ENCODE measurements around the gene PPP2R5C. TPM values are rescaled to one million over a fixed set of nuclear protein-coding genes. Genes with fewer than 3 reads are reported as not detected.

PPP2R5C gene
- total and polyA plus RNA-seq, 2 of the 8 experiments (the other 6 are each of a cell fraction or from before 2014, with no cell fraction given), result 49.6 to 95.9 TPM

GRCh38 chr14:101755591-101756324, 5.8 kb upstream of the PPP2R5C start:
- Histone ChIP-seq H3K9ac (replicated peaks in 1 of 4; ENCODE audit: extremely low read depth in 1 of 4, low read depth in 3 of 4, low read length in 3 of 4) (no peak overlapping the region), H4K91ac (replicated peaks; ENCODE audit: insufficient read length, low read length) (no peak overlapping the region), H3K14ac (ENCODE audit: insufficient read length) (no peak overlapping the region), H2AFZ (ENCODE audit: low read length) (no peak overlapping the region), H3K27ac (ENCODE audit: low read depth, low read length) (no peak overlapping the region), H3K79me2 (ENCODE audit: control insufficient read depth in 1 of 2, insufficient read depth in 2 of 2, low read length in 2 of 2) (no peaks in the 10 kb centered on the region), H3K18ac (ENCODE audit: extremely low read depth, low read length) (no peak overlapping the region), H3K4me1 (replicated peaks in 1 of 4; ENCODE audit: control insufficient read depth in 3 of 4, insufficient read depth in 4 of 4, low read length in 3 of 4) (peaks cover 0 to 3% (median 2%) of the 10 kb centered on the region in 4 experiments; a peak in 4 of 7 replicates), H3K79me1 (ENCODE audit: low read depth, low read length) (no peaks in the 10 kb centered on the region), H3K4me3 (ENCODE audit: extremely low read depth in 1 of 4, insufficient read depth in 2 of 4, low read depth in 3 of 4, low read length in 4 of 4) (no peak overlapping the region), H3K4me2 (ENCODE audit: insufficient read depth in 1 of 2, low read depth in 2 of 2, low read length in 2 of 2) (no peak overlapping the region), H2BK120ac (replicated peaks; ENCODE audit: low read depth, low read length) (no peak overlapping the region), H4K5ac (ENCODE audit: insufficient read length, low read depth, low read length) (no peak overlapping the region), H3K23ac (ENCODE audit: insufficient read length) (no peak overlapping the region), H2BK12ac (ENCODE audit: low read depth, low read length) (no peak overlapping the region), H2BK20ac (ENCODE audit: low read length) (no peak overlapping the region), H3K9me3 (ENCODE audit: insufficient read depth in 2 of 2, low read depth in 1 of 2, low read length in 1 of 2) (no peaks in the 10 kb centered on the region), H3K56ac (replicated peaks; ENCODE audit: insufficient read length, low read depth, low read length) (no peak overlapping the region), H3K23me2 (ENCODE audit: low read depth, low read length) (no peaks in the 10 kb centered on the region), H4K20me1 (replicated peaks in 1 of 2; ENCODE audit: control insufficient read depth in 1 of 2, insufficient read depth in 2 of 2, low read length in 2 of 2) (no peaks in the 10 kb centered on the region), H3K36me3 (ENCODE audit: control insufficient read depth in 2 of 4, insufficient read depth in 4 of 4, low read length in 3 of 4) (no peaks in the 10 kb centered on the region), H2BK15ac (ENCODE audit: low read length) (no peak overlapping the region), H2BK5ac (ENCODE audit: low read depth, low read length) (no peak overlapping the region), H3K27me3 (replicated peaks in 1 of 4; ENCODE audit: control insufficient read depth in 3 of 4, extremely low read depth in 1 of 4, insufficient read depth in 3 of 4, low read length in 3 of 4) (peaks cover 3 to 18% (median 11%) of the 10 kb centered on the region in 4 experiments; a peak in 6 of 7 replicates), H3K4ac (replicated peaks; ENCODE audit: insufficient read length, low read depth, low read length) (no peak overlapping the region), H4K8ac (ENCODE audit: extremely low read depth, insufficient read depth, low read length) (no peak overlapping the region), H2AK5ac (ENCODE audit: low read depth, low read length) (no peak overlapping the region)
- no peak for FAIRE-seq
- ChIA-PET CTCF (ENCODE audit: partially characterized antibody) (interaction anchor here (1.0 kb wide), 1 partner anchor 49 kb away, joined by 4 read pairs; no protein-coding TSS in a partner anchor), POLR2A (ENCODE audit: partially characterized antibody) (no interaction called here)
- WGBS, 2 experiments (ENCODE audit: extremely low coverage in 1 of 2, insufficient coverage in 1 of 2, insufficient read length in 1 of 2, insufficient replicate concordance in 2 of 2, low coverage in 1 of 2, low lambda C conversion rate in 2 of 2, missing lambda C conversion rate in 1 of 2), result 89% methylated on average over 7 of the region's 8 CpGs; no CpG with 5 or more reads in 1 of the 2 experiments
- no peak for TF ChIP-seq SAP30 (IDR thresholded peaks at IDR 0.05; ENCODE audit: insufficient read depth, insufficient replicate concordance, low read length)
- DNase-seq (ENCODE audit: low read depth in 1 of 2, low spot score in 2 of 2), result no peak
